ENCODE results near the gene TMEFF1.

TMEFF1 gene

GRCh38 chr9:100626949-100627348 is 154.0 kb downstream of the TMEFF1 start:
- CTCF ChIA-PET: no interaction called here
- POLR2A ChIA-PET: no interaction called here
- DNase-seq (ENCODE audit: extremely low spot score): no peak
- TF ChIP-seq CTCF (IDR thresholded peaks at IDR 0.05; ENCODE audit: control extremely low read depth, extremely low read depth, low read depth, missing control alignments): no peak
